SK-N-SH (cell line): ENCODE data around the gene COL12A1. TPM values are rescaled to one million over a fixed set of nuclear protein-coding genes. Genes with fewer than 3 reads are reported as not detected.

Experiments
- CTCF ChIA-PET: fragments of 300-600, 350-600 bp; formaldehyde crosslinking; extraction: SDS; loops from one replicate; lab custom pipeline; 2021; lab: Yijun Ruan, JAX
- POLR2A ChIA-PET: fragments of 350-600 bp; sonication (Branson Sonifier 250); formaldehyde crosslinking; extraction: SDS; loops from one replicate; lab custom pipeline; 2020; ENCODE audit warnings: antibody characterized with exemption, inconsistent platforms; lab: Yijun Ruan, JAX
- DNase-seq: peaks from one replicate; pipeline ENCODE4 v3.0.0; 2012
- H2AFZ ChIP-seq: fragments of 200-600 bp; sonication (generic); 2 replicates; pipeline ENCODE4 v1.8.1; 2016; ENCODE audit warnings: antibody characterized with exemption, mild to moderate bottlenecking, low read depth
- H3F3A ChIP-seq: fragments of 200-600 bp; sonication (generic); replicated peaks from 2 replicates; pipeline ENCODE3; 2016; ENCODE audit warnings: antibody characterized with exemption, mild to moderate bottlenecking; ENCODE audit not compliant: insufficient read depth
- H3K27ac ChIP-seq, 2 experiments: fragments of 200-500 bp in 1 of 2; fragments of 200-600 bp in 1 of 2; sonication (Bioruptor generic) in 1 of 2; sonication (generic), shearing (Covaris generic) in 1 of 2; 2 replicates each; pipeline versions ENCODE4 v1.5.1 to v1.6.1; 2014 to 2016; ENCODE audit warnings: low read depth in 2 of 2, inconsistent platforms in 1 of 2, low read length in 1 of 2, mild to moderate bottlenecking in 1 of 2, mixed read lengths in 1 of 2
- H3K27me3 ChIP-seq: fragments of 200-600 bp; sonication (generic), shearing (Covaris generic); 2 replicates; pipeline ENCODE4 v1.6.1; 2016; ENCODE audit warnings: mixed run types; ENCODE audit not compliant: insufficient read depth
- H3K36me3 ChIP-seq, 2 experiments: fragments of 200-500 bp in 1 of 2; fragments of 200-600 bp in 1 of 2; sonication (Bioruptor generic) in 1 of 2; sonication (generic) in 1 of 2; replicated peaks in 1 of 2; 2 replicates each; pipeline versions ENCODE3 to v1.5.1; 2014 to 2016; ENCODE audit warnings: low read length in 1 of 2, mild to moderate bottlenecking in 1 of 2; ENCODE audit not compliant: insufficient read depth in 2 of 2, control insufficient read depth in 1 of 2
- H3K4me1 ChIP-seq, 2 experiments: fragments of 200-500 bp in 1 of 2; fragments of 200-600 bp in 1 of 2; sonication (Bioruptor generic) in 1 of 2; sonication (generic), shearing (Covaris generic) in 1 of 2; 2 replicates each; pipeline versions ENCODE4 v1.5.1 to v1.6.1; 2014 to 2016; ENCODE audit warnings: low read depth in 1 of 2, low read length in 1 of 2, mixed run types in 1 of 2; ENCODE audit not compliant: insufficient read depth in 2 of 2, control insufficient read depth in 1 of 2
- H3K4me2 ChIP-seq: fragments of 200-600 bp; sonication (generic), shearing (Covaris generic); 2 replicates; pipeline ENCODE4 v1.6.1; 2017; ENCODE audit warnings: mixed run types
- H3K4me3 ChIP-seq, 2 experiments: fragments of 200-500 bp in 1 of 2; fragments of 200-600 bp in 1 of 2; sonication (Bioruptor generic) in 1 of 2; sonication (generic), shearing (Covaris generic) in 1 of 2; 2 replicates each; pipeline versions ENCODE4 v1.5.1 to v1.8.1; 2014 to 2016; ENCODE audit warnings: low read depth in 2 of 2, inconsistent platforms in 1 of 2, low read length in 1 of 2, mild to moderate bottlenecking in 1 of 2, mixed read lengths in 1 of 2, moderate library complexity in 1 of 2
- H3K79me2 ChIP-seq: fragments of 200-600 bp; sonication (generic); 2 replicates; pipeline ENCODE4 v1.8.1; 2017; ENCODE audit warnings: mild to moderate bottlenecking; ENCODE audit not compliant: insufficient read depth
- H3K9ac ChIP-seq: fragments of 200-600 bp; sonication (generic); 2 replicates; pipeline ENCODE4 v1.6.1; 2017; ENCODE audit warnings: mixed run types
- H3K9me2 ChIP-seq: fragments of 200-600 bp; sonication (generic); 2 replicates; pipeline ENCODE4 v1.6.1; 2017; ENCODE audit warnings: mixed run types
- H3K9me3 ChIP-seq: fragments of 200-600 bp; sonication (generic); 2 replicates; pipeline ENCODE4 v1.6.1; 2017; ENCODE audit warnings: mixed run types, mild to moderate bottlenecking, moderate library complexity
- H4K20me1 ChIP-seq: fragments of 200-600 bp; sonication (generic); 2 replicates; pipeline ENCODE4 v1.6.1; 2017; ENCODE audit warnings: mild to moderate bottlenecking, mixed run types; ENCODE audit not compliant: insufficient read depth
- FOXJ3 ChIP-seq: sonication (generic); formaldehyde crosslinking; IDR thresholded peaks from 2 replicates; pipeline ENCODE4 v1.5.1; 2020; ENCODE audit warnings: mild to moderate bottlenecking, missing genetic modification reagents
- JUND ChIP-seq: IDR thresholded peaks from 2 replicates; pipeline ENCODE4 v1.4.0; 2012
- MXI1 ChIP-seq: IDR thresholded peaks from 2 replicates; pipeline ENCODE4 v1.6.1; 2012; ENCODE audit warnings: mild to moderate bottlenecking, low read depth, low read length, improper control_type of control experiment
- NFIC ChIP-seq: IDR thresholded peaks from 2 replicates; pipeline ENCODE4 v1.4.0; 2012; ENCODE audit warnings: borderline replicate concordance
- RAD21 ChIP-seq: IDR thresholded peaks from 2 replicates; pipeline ENCODE4 v1.6.1; 2012; ENCODE audit warnings: mild to moderate bottlenecking, low read length
- RCOR1 ChIP-seq: fragments of 150-350 bp; IDR thresholded peaks from 2 replicates; pipeline ENCODE4 v1.6.1; 2017; ENCODE audit warnings: antibody characterized with exemption, low read length
- RXRA ChIP-seq: IDR thresholded peaks from 2 replicates; pipeline ENCODE4 v1.4.0; 2012; ENCODE audit warnings: low read depth, mild to moderate bottlenecking, borderline replicate concordance
- SIN3A ChIP-seq: IDR thresholded peaks from 2 replicates; pipeline ENCODE4 v1.6.1; 2012; ENCODE audit warnings: low read depth, mild to moderate bottlenecking, low read length, moderate library complexity, borderline replicate concordance
- TAF1 ChIP-seq: IDR thresholded peaks from 2 replicates; pipeline ENCODE4 v1.6.1; 2012; ENCODE audit warnings: low read depth, mild to moderate bottlenecking, low read length, moderate library complexity, borderline replicate concordance
- TCF12 ChIP-seq: IDR thresholded peaks from 2 replicates; pipeline ENCODE4 v1.4.0; 2012
- WGBS: methylation state at CpG from one replicate; pipeline ENCODE4 v1.1.6; 2017; ENCODE audit warnings: low lambda C conversion rate; 5-methylcytosine and 5-hydroxymethylcytosine counted together
- polyA plus RNA-seq, 3 experiments: library from polyadenylated mRNA; depleted of rRNA; stranded (reverse); fragments of >200 nt; gene quantifications; 2 replicates each; pipeline ENCODE4 v1.2.3, GENCODE V29; 2012
- TF ChIP-seq, protein P1 (sequence below): IDR thresholded peaks from 2 replicates; pipeline ENCODE4 v1.6.1; 2012; ENCODE audit warnings: mild to moderate bottlenecking, low read depth, low read length, moderate library complexity

COL12A1 gene
- polyA plus RNA-seq, 1 of the 3 experiments (the other 2 are of a cell fraction) = 0.03 TPM

DNA sequence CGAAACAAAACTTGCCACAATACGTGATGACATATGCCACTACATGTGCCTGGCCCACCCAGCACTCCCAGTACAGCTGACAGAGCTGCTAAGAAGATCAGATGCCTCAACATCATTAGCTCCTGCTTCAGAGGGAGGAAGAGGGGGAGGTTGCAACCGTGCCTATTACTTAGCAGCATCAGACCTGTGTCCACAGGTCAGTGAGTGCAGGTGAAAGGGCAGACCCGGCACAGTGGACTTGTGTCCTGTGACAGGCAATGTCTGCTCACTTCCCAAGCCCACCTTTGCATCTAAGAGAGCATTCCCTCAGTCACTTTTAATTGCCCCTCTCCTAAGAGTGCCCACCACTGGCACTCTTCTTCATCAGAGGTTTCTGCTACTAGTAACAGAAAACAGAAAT, 9.4 kb upstream of the COL12A1 start:
- Histone ChIP-seq H3K4me1 (no peaks in the 10 kb centered on the region; a peak in 2 of 4 replicates), H4K20me1 (no peaks in the 10 kb centered on the region), H3K27ac (no peak overlapping the region), H3K36me3 (no peaks in the 10 kb centered on the region), H2AFZ (no peak overlapping the region), H3K4me3 (no peak overlapping the region), H3K9me3 (no peaks in the 10 kb centered on the region), H3K9ac (no peak overlapping the region), H3K4me2 (no peak overlapping the region), H3K9me2 (no peaks in the 10 kb centered on the region), H3K27me3 (peaks cover 7% of the 10 kb centered on the region; the same call in 1 of the 2 replicates), H3F3A (no peaks in the 10 kb centered on the region), H3K79me2 (no peaks in the 10 kb centered on the region)
- WGBS = 19% methylated on average over 4 of the region's 4 CpGs
- no peak for DNase-seq
- POLR2A ChIA-PET = no interaction called here
- TF ChIP-seq TCF12 (no peak), JUND (no peak), RAD21 (no peak), NFIC (no peak), MXI1 (no peak), RXRA (no peak), FOXJ3 (CRISPR knock-in tag) (no peak), RCOR1 (no peak)
- TF ChIP-seq, protein P1, sequence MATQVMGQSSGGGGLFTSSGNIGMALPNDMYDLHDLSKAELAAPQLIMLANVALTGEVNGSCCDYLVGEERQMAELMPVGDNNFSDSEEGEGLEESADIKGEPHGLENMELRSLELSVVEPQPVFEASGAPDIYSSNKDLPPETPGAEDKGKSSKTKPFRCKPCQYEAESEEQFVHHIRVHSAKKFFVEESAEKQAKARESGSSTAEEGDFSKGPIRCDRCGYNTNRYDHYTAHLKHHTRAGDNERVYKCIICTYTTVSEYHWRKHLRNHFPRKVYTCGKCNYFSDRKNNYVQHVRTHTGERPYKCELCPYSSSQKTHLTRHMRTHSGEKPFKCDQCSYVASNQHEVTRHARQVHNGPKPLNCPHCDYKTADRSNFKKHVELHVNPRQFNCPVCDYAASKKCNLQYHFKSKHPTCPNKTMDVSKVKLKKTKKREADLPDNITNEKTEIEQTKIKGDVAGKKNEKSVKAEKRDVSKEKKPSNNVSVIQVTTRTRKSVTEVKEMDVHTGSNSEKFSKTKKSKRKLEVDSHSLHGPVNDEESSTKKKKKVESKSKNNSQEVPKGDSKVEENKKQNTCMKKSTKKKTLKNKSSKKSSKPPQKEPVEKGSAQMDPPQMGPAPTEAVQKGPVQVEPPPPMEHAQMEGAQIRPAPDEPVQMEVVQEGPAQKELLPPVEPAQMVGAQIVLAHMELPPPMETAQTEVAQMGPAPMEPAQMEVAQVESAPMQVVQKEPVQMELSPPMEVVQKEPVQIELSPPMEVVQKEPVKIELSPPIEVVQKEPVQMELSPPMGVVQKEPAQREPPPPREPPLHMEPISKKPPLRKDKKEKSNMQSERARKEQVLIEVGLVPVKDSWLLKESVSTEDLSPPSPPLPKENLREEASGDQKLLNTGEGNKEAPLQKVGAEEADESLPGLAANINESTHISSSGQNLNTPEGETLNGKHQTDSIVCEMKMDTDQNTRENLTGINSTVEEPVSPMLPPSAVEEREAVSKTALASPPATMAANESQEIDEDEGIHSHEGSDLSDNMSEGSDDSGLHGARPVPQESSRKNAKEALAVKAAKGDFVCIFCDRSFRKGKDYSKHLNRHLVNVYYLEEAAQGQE = no peak
- CTCF ChIA-PET = interaction anchor here (0.7 to 1.0 kb wide), 2 partner anchors 1245 to 1482 kb away, joined by 3 read pairs; no protein-coding TSS in a partner anchor

DNA sequence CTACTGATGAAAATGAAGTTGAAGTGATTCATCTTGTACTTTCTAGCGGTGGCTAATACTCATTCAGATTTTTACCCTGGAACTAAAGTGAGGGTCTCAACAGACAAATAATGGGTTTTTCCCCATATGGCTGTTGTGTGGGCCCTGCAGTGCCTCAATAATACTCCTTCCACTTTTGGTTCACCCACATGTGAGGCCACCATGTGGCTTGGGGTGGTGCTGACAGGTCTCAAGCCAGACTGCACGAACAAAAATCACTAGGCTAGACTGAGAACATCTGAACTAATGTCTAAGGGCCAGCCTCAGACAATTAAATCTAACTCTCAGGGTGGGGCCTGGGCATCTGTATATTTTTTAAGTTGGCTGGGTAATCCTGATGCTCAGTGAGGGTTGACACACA, 7.9 kb upstream of the COL12A1 start:
- Histone ChIP-seq H3K27me3 (peaks cover 17% of the 10 kb centered on the region; the same call in 1 of the 2 replicates), H3K9me3 (no peaks in the 10 kb centered on the region), H3K4me3 (no peak overlapping the region), H3K9me2 (no peaks in the 10 kb centered on the region), H3K79me2 (no peaks in the 10 kb centered on the region), H3K27ac (no peak overlapping the region), H3K9ac (no peak overlapping the region), H3F3A (no peaks in the 10 kb centered on the region), H3K4me1 (peaks cover 0 to 1% of the 10 kb centered on the region in 2 experiments; a peak in 2 of 4 replicates), H3K4me2 (no peak overlapping the region), H2AFZ (no peak overlapping the region), H4K20me1 (no peaks in the 10 kb centered on the region), H3K36me3 (no peaks in the 10 kb centered on the region)
- TF ChIP-seq TAF1 (no peak), SIN3A (no peak)
- CTCF ChIA-PET = interaction anchor here (0.6 to 1.0 kb wide), 3 partner anchors 10 to 1244 kb away, joined by 3 to 4 read pairs (median 3); no protein-coding TSS in a partner anchor
- POLR2A ChIA-PET = no interaction called here
- no peak for DNase-seq
- 33% methylated on average over 2 of the region's 2 CpGs for WGBS
